Measurements from ENCODE around the gene UBALD2.
"Not testable (repeated sequence)": the region's sequence is repeated elsewhere in the genome, so short reads cannot be mapped to it uniquely, and the experiment has no call there.

UBALD2 gene

GRCh38 chr17:76266244-76266938, 1.2 kb downstream of the UBALD2 start:
- no peak for ATAC-seq

- ATAC-seq, result no peak
Observed at GRCh38 chr17:76267051-76267576, 2.0 kb downstream of the UBALD2 start.

GRCh38 chr17:76267581-76268001, 2.4 kb downstream of the UBALD2 start:
- not testable (repeated sequence) for ATAC-seq

- ATAC-seq, result peak; percentile 1 to 2
Observed at GRCh38 chr17:76268015-76268749, 3.0 kb downstream of the UBALD2 start.

- ATAC-seq, result no peak
Observed at GRCh38 chr17:76268991-76269981, 4.1 kb downstream of the UBALD2 start.

GRCh38 chr17:76270127-76270592, 5.0 kb downstream of the UBALD2 start:
- ATAC-seq, result no peak

- no peak for ATAC-seq
Observed at GRCh38 chr17:76270770-76271668, 5.9 kb downstream of the UBALD2 start.

- peak; percentile 64 to 69 for ATAC-seq
Observed at GRCh38 chr17:76271669-76272540, 6.8 kb downstream of the UBALD2 start.

GRCh38 chr17:76272541-76273444, 7.6 kb downstream of the UBALD2 start:
- ATAC-seq, result peak; percentile 17 to 19

GRCh38 chr17:76273445-76274111, 8.4 kb downstream of the UBALD2 start:
- no peak for ATAC-seq

GRCh38 chr17:76274112-76274956, 9.2 kb downstream of the UBALD2 start:
- ATAC-seq, result no peak

- no peak for ATAC-seq
Observed at GRCh38 chr17:76275382-76276068, 10.4 kb downstream of the UBALD2 start.

- ATAC-seq, result no peak
Observed at GRCh38 chr17:76276069-76276431, 10.9 kb downstream of the UBALD2 start.

GRCh38 chr17:76276461-76277299, 11.5 kb downstream of the UBALD2 start:
- no peak for ATAC-seq

- no peak for ATAC-seq
Observed at GRCh38 chr17:76277300-76278267, 12.4 kb downstream of the UBALD2 start.
